ENCODE measurements around the gene TTC7B.

The TTC7B gene

GRCh38 chr14:90809530-90810312 lies 6.5 kb downstream of the TTC7B start:
- Histone ChIP-seq H3K4me2 (ENCODE audit: low read depth, low read length, poor library complexity, severe bottlenecking) (no peak overlapping the region), H3K27ac (ENCODE audit: low read depth, low read length) (no peak overlapping the region), H3K9ac (ENCODE audit: low read length) (no peak overlapping the region), H2AFZ (ENCODE audit: low read depth, low read length, severe bottlenecking) (no peak overlapping the region), H3K36me3 (ENCODE audit: low read length) (no peaks in the 10 kb centered on the region), H3K4me3 (ENCODE audit: insufficient read depth, low read length, poor library complexity, severe bottlenecking) (no peak overlapping the region), H4K20me1 (ENCODE audit: low read depth, low read length) (no peaks in the 10 kb centered on the region), H3F3A (ENCODE audit: insufficient read depth) (no peaks in the 10 kb centered on the region), H3K9me2 (replicated peaks; ENCODE audit: insufficient read depth, low read length) (no peaks in the 10 kb centered on the region), H3K9me3 (ENCODE audit: insufficient read depth, low read length) (no peaks in the 10 kb centered on the region), H3K79me2 (ENCODE audit: insufficient read depth, low read length) (no peaks in the 10 kb centered on the region), H3K27me3 (ENCODE audit: low read length) (no peaks in the 10 kb centered on the region)
- TF ChIP-seq EZH2phosphoT487 (conservative IDR thresholded peaks at IDR 0.05; ENCODE audit: low read length), result no peak
- no peak for TF ChIP-seq CTCF (IDR thresholded peaks at IDR 0.05; ENCODE audit: insufficient read depth, low read length, poor library complexity, severe bottlenecking)

GRCh38 chr14:90808759-90809529 lies 7.3 kb downstream of the TTC7B start:
- no peaks in the 10 kb centered on the region for H3K27me3 ChIP-seq (ENCODE audit: low read length)

GRCh38 chr14:90807060-90807459 lies 9.2 kb downstream of the TTC7B start:
- Histone ChIP-seq H3K9me3 (ENCODE audit: insufficient read depth, low read length) (no peaks in the 10 kb centered on the region), H3K79me2 (ENCODE audit: insufficient read depth, low read length) (no peaks in the 10 kb centered on the region), H3K4me2 (ENCODE audit: low read depth, low read length, poor library complexity, severe bottlenecking) (no peak overlapping the region), H3K27me3 (ENCODE audit: low read length) (no peaks in the 10 kb centered on the region), H3K9me2 (replicated peaks; ENCODE audit: insufficient read depth, low read length) (no peaks in the 10 kb centered on the region), H3K9ac (ENCODE audit: low read length) (no peak overlapping the region), H3K4me3 (ENCODE audit: insufficient read depth, low read length, poor library complexity, severe bottlenecking) (no peak overlapping the region), H4K20me1 (ENCODE audit: low read depth, low read length) (no peaks in the 10 kb centered on the region), H3F3A (ENCODE audit: insufficient read depth) (no peaks in the 10 kb centered on the region), H2AFZ (ENCODE audit: low read depth, low read length, severe bottlenecking) (no peak overlapping the region), H3K36me3 (ENCODE audit: low read length) (no peaks in the 10 kb centered on the region), H3K27ac (ENCODE audit: low read depth, low read length) (no peak overlapping the region)
- TF ChIP-seq CTCF (IDR thresholded peaks at IDR 0.05; ENCODE audit: insufficient read depth, low read length, poor library complexity, severe bottlenecking), result no peak
- no peak for TF ChIP-seq EZH2phosphoT487 (conservative IDR thresholded peaks at IDR 0.05; ENCODE audit: low read length)

More at GRCh38 chr14:90808759-90809529, 7.3 kb downstream of the TTC7B start:
- H3K27ac ChIP-seq (ENCODE audit: low read depth, low read length), result no peak overlapping the region
- H2AFZ ChIP-seq (ENCODE audit: low read depth, low read length, severe bottlenecking), result no peak overlapping the region
- no peaks in the 10 kb centered on the region for H3K9me2 ChIP-seq (replicated peaks; ENCODE audit: insufficient read depth, low read length)
- H3K4me3 ChIP-seq (ENCODE audit: insufficient read depth, low read length, poor library complexity, severe bottlenecking), result no peak overlapping the region
- H3F3A ChIP-seq (ENCODE audit: insufficient read depth), result no peaks in the 10 kb centered on the region
- H3K79me2 ChIP-seq (ENCODE audit: insufficient read depth, low read length), result no peaks in the 10 kb centered on the region
- H3K4me2 ChIP-seq (ENCODE audit: low read depth, low read length, poor library complexity, severe bottlenecking), result no peak overlapping the region
- TF ChIP-seq CTCF (IDR thresholded peaks at IDR 0.05; ENCODE audit: insufficient read depth, low read length, poor library complexity, severe bottlenecking) (no peak), EZH2phosphoT487 (conservative IDR thresholded peaks at IDR 0.05; ENCODE audit: low read length) (no peak)
- H4K20me1 ChIP-seq (ENCODE audit: low read depth, low read length), result no peaks in the 10 kb centered on the region
- H3K36me3 ChIP-seq (ENCODE audit: low read length), result no peaks in the 10 kb centered on the region
- H3K9me3 ChIP-seq (ENCODE audit: insufficient read depth, low read length), result no peaks in the 10 kb centered on the region
- H3K9ac ChIP-seq (ENCODE audit: low read length), result no peak overlapping the region

Measured in SU-DHL-6 (cell line).